Kidney (tissue), 14 donors: ENCODE measurements around the gene FMO1. TPM values are rescaled to one million over a fixed set of nuclear protein-coding genes. Genes with fewer than 3 reads are reported as not detected.

ENCODE experiments used
- DNase-seq, 5 donors: peaks; one replicate each; pipeline ENCODE4 v3.0.0-alpha.2; 2013 to 2020
- FAIRE-seq: peaks from 2 replicates; lab custom pipeline; 2012; peaks lifted over from hg19 to GRCh38; lab: Jason Lieb, UNC
- H3K27ac ChIP-seq, 2 donors: one replicate each; pipeline ENCODE4 v1.7.0; 2013; ENCODE audit warnings: low read depth in 2 of 2, low read length in 2 of 2, inconsistent platforms in 1 of 2
- H3K27me3 ChIP-seq: one replicate; pipeline ENCODE4 v1.7.1; 2013; ENCODE audit warnings: low read length, inconsistent platforms; ENCODE audit not compliant: control insufficient read depth, insufficient read depth
- H3K36me3 ChIP-seq, 3 donors: one replicate each; pipeline versions ENCODE4 v1.7.0 to v1.7.1; 2013; ENCODE audit warnings: low read length in 3 of 3, control low read depth in 1 of 3, inconsistent platforms in 1 of 3; ENCODE audit not compliant: insufficient read depth in 3 of 3, control insufficient read depth in 2 of 3
- H3K4me1 ChIP-seq, 3 donors: one replicate each; pipeline versions ENCODE4 v1.7.0 to v1.7.1; 2013; ENCODE audit warnings: low read length in 3 of 3, inconsistent platforms in 1 of 3, low read depth in 1 of 3; ENCODE audit not compliant: control insufficient read depth in 2 of 3, insufficient read depth in 2 of 3
- H3K4me3 ChIP-seq, 3 donors: one replicate each; pipeline versions ENCODE4 v1.7.0 to v1.8.1; 2013; ENCODE audit warnings: low read length in 3 of 3, control low read depth in 1 of 3, inconsistent platforms in 1 of 3
- H3K9ac ChIP-seq, 3 donors: one replicate each; pipeline versions ENCODE4 v1.7.0 to v1.7.1; 2013; ENCODE audit warnings: low read length in 3 of 3, control low read depth in 1 of 3, inconsistent platforms in 1 of 3
- H3K9me3 ChIP-seq, 3 donors: one replicate each; pipeline versions ENCODE4 v1.7.0 to v1.7.1; 2013; ENCODE audit warnings: low read length in 3 of 3, control low read depth in 1 of 3, inconsistent platforms in 1 of 3; ENCODE audit not compliant: control insufficient read depth in 2 of 3, insufficient read depth in 1 of 3
- intact Hi-C: fragments of 100-400 bp; cut with DNase I; formaldehyde crosslinking; loops from one replicate; pipeline ENCODE4 v1.11.1; 2022
- polyA plus RNA-seq: library from polyadenylated mRNA; stranded (reverse); fragments of 350-450 nt; fragmentation: Illumina TruSeq; extraction: RNeasy Lipid Tissue Mini Kit (QIAGEN cat#74804); gene quantifications from one replicate; pipeline ENCODE4 v1.2.3, GENCODE V29; 2014; ENCODE audit warnings: low read depth, low replicate concordance; ENCODE audit not compliant: insufficient read depth
- total RNA-seq: library from RNA; stranded (reverse); fragmentation: NEBNext Ultra II Directional; extraction: Animal tissue kit (Norgen Biotek cat#: 25700); gene quantifications from one replicate; pipeline ENCODE4 v1.2.1, GENCODE V29; 2021
- TF ChIP-seq, protein P1 (sequence below): IDR thresholded peaks from 3 replicates; pipeline ENCODE4 v1.5.1; 2012; ENCODE audit warnings: mild to moderate bottlenecking, moderate library complexity, borderline replicate concordance; ENCODE audit not compliant: insufficient read depth; ENCODE audit errors: extremely low read depth
- donor health status: control.
- donor health status: control.
- donor health status: control.
- donor health status: control.
- donor health status: control.
- donor health status: DM: yes; HTN: yes; CAD: no.
- donor health status: Normal renal cell carcinoma (clear cell type).

Gene FMO1
- total and polyA plus RNA-seq, 2 donors from 2014 or later = 16.5 to 116 TPM

DNA sequence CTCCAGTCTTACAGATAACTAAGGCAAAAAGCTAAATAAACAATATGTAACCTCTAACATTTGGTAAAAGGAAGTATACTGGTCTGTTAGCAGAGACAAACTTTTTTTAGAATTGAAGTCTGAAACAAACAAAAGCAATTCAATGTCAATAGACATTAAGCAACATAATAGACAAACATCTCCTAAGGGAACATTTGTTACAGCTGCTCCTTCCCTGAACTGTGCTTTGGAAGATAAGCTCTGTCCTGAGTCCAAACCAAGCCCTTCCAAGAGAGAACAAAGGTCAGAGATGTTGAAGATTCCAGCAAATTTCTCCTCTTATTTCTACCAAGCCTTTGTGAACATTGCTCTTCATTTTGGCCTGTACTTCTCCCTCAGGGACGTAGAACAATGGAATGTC, 37.9 kb upstream of the FMO1 start:
- DNase-seq = no peak
- H3K4me1 ChIP-seq = peaks cover 0 to 3% (median 0%) of the 10 kb centered on the region in 3 donors
- peak overlapping the region in 1 of 2 donors; percentile 53 for H3K27ac ChIP-seq
- FAIRE-seq = no peak
- H3K9ac ChIP-seq = no peak overlapping the region
- H3K36me3 ChIP-seq = peaks cover 0 to 3% (median 0%) of the 10 kb centered on the region in 3 donors
- H3K9me3 ChIP-seq = no peaks in the 10 kb centered on the region
- TF ChIP-seq, protein P1, sequence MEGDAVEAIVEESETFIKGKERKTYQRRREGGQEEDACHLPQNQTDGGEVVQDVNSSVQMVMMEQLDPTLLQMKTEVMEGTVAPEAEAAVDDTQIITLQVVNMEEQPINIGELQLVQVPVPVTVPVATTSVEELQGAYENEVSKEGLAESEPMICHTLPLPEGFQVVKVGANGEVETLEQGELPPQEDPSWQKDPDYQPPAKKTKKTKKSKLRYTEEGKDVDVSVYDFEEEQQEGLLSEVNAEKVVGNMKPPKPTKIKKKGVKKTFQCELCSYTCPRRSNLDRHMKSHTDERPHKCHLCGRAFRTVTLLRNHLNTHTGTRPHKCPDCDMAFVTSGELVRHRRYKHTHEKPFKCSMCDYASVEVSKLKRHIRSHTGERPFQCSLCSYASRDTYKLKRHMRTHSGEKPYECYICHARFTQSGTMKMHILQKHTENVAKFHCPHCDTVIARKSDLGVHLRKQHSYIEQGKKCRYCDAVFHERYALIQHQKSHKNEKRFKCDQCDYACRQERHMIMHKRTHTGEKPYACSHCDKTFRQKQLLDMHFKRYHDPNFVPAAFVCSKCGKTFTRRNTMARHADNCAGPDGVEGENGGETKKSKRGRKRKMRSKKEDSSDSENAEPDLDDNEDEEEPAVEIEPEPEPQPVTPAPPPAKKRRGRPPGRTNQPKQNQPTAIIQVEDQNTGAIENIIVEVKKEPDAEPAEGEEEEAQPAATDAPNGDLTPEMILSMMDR = no peak
- H3K27me3 ChIP-seq = no peaks in the 10 kb centered on the region
- no peak overlapping the region for H3K4me3 ChIP-seq
- intact Hi-C loops = no loop called here

DNA sequence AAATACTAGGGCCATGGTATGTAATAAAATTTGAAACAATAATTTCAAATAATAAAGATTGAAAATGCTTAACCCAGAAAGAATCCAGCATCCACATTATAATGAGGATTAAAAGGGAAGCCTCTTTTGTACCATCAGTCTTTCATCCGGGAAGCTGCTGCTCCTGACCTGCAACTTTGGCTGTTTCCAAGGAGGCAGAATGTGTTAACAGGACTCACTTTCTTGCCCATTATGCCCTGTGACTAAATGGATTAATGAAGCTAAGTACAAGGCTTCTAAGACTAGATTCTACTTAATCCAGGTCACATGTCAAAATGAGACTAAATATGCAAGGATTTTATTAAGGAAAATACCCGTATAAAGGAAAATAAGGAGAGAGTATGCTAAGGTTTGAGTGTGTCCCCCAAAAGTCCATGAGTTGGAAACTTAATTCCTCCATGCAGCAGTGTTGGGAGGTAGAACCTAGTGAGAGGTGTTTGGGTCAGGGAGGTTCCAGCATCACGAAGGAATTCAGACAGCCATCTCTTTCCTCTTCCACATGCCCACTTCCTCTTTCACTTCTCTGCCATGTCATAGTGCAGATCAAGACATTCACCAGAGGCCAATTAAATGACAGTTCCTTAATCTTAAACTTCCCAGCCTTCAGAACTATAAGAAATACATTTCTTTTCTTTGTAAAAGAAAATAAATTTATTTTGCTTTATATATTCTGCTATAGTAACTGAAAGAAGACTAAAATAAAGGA, 35.5 kb upstream of the FMO1 start:
- TF ChIP-seq, protein P1 = no peak
- H3K27me3 ChIP-seq = no peaks in the 10 kb centered on the region

DNA sequence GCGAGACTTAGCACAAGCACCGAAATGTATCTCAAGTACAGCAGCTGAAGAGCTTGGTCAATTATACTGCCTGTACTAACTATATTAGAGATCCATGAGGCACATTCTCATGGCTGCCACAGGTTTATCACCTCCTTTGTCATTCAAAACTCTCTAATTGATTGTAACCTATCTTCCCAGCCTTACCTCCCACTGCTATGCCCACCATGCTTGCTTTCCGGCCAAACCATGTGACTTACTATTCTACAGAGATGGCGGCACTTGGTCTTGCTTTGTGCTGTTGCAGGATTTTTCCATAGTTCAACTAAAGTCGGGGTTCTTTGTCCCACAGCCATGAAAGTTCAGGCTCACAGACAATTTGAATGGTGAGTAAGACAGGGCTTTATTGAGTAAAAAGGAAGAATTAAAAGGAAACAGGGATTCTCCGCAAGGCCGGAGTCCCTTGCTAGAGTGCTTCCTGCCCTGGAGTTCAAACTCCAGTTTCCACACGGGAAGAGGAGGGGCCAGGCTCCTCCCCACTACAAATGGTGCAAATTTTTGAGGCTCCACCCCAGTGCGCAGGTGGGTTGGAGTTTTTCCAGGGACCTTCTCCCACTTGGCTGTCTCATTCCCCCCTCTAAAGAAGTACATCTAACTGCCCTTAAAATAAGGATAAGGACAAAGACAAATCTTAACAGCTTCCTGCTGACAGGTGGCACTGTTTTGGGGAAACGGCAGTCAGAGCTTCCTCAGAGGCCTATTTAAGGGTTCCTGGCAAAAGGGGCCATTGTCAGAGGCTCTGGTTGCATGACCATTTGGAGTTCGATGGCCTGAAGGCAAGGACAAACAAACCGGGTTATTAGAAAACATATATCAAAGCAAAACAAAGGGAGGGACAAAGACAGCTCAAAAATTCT, 34.5 kb upstream of the FMO1 start:
- no peak overlapping the region for H3K9ac ChIP-seq
- DNase-seq = no peak
- no peaks in the 10 kb centered on the region for H3K27me3 ChIP-seq
- TF ChIP-seq, protein P1 = no peak
- no peaks in the 10 kb centered on the region for H3K36me3 ChIP-seq
- no peaks in the 10 kb centered on the region for H3K9me3 ChIP-seq
- H3K27ac ChIP-seq = no peak overlapping the region
- intact Hi-C loops = no loop called here
- H3K4me1 ChIP-seq = peaks cover 0 to 3% (median 0%) of the 10 kb centered on the region in 3 donors
- no peak for FAIRE-seq
- H3K4me3 ChIP-seq = peak overlapping the region in 2 of 3 donors; percentile 3 to 23

More for the DNA sequence above, 35.5 kb upstream of the FMO1 start:
- Histone ChIP-seq H3K9ac (no peak overlapping the region), H3K4me3 (no peak overlapping the region), H3K27ac (no peak overlapping the region), H3K36me3 (no peaks in the 10 kb centered on the region), H3K4me1 (peaks cover 0 to 3% (median 0%) of the 10 kb centered on the region in 3 donors), H3K9me3 (no peaks in the 10 kb centered on the region)
- intact Hi-C loops = no loop called here
- DNase-seq (no peak), FAIRE-seq (no peak)
